ENCODE results near the gene CDH18.

GRCh38 chr5:20030125-20030524, 42.1 kb upstream of the CDH18 start:
- TF ChIP-seq CTCF (IDR thresholded peaks at IDR 0.05; ENCODE audit: low read length) (no peak), EZH2 (optimal IDR thresholded peaks at IDR 0.05; ENCODE audit: low read depth, low read length) (no peak), EZH2phosphoT487 (IDR thresholded peaks at IDR 0.05; ENCODE audit: low read length) (no peak)

Data from MM.1S (cell line).